Activated CD8-positive, alpha-beta T cell treated with anti-CD3 and anti-CD28 coated beads, Interleukin-2, amount 10 ng/mL, durations not matched to agents 7 days and 5 days (primary cell): ENCODE measurements around the gene FASTK. TPM values are rescaled to one million over a fixed set of nuclear protein-coding genes. Genes with fewer than 3 reads are reported as not detected.

Source experiments
- ATAC-seq: fragments of 150-1000 bp; cut with Tn5 transposase; one replicate; pipeline ENCODE4 v1.10.0; 2021; ENCODE audit warnings: moderate library complexity
- CTCF ChIA-PET: fragments of 350-600 bp; sonication (Branson Sonifier 250); formaldehyde crosslinking; loops from one replicate; lab custom pipeline; 2021; ENCODE audit warnings: antibody characterized with exemption; lab: Charles Lee
- POLR2A ChIA-PET: fragments of 350-600 bp; sonication (Branson Sonifier 250); formaldehyde crosslinking; loops from one replicate; lab custom pipeline; 2021; ENCODE audit warnings: antibody characterized with exemption; lab: Charles Lee
- DNase-seq: peaks from one replicate; pipeline ENCODE4 v3.0.0-alpha.2; 2020
- H3K27ac Mint-ChIP-seq: one replicate; pipeline ENCODE4 v1.8.0; 2021; ENCODE audit warnings: mild to moderate bottlenecking, mixed read lengths
- H3K27me3 Mint-ChIP-seq: one replicate; pipeline ENCODE4 v1.8.0; 2021; ENCODE audit warnings: low read depth, mixed read lengths
- H3K36me3 Mint-ChIP-seq: one replicate; pipeline ENCODE4 v1.8.0; 2021; ENCODE audit warnings: low read depth, mixed read lengths
- H3K4me1 Mint-ChIP-seq: one replicate; pipeline ENCODE4 v1.8.0; 2021; ENCODE audit warnings: low read depth, mixed read lengths
- H3K4me3 Mint-ChIP-seq: one replicate; pipeline ENCODE4 v1.8.0; 2021; ENCODE audit warnings: mild to moderate bottlenecking, mixed read lengths
- H3K9me3 Mint-ChIP-seq: one replicate; pipeline ENCODE4 v1.8.0; 2022; ENCODE audit warnings: mixed read lengths; ENCODE audit not compliant: insufficient read depth
- total RNA-seq, 2 experiments: library from RNA; stranded (reverse); gene quantifications; one replicate each; pipeline ENCODE4 v1.2.3, GENCODE V29; 2021

Gene FASTK
- total RNA-seq, 2 experiments from 2014 or later = 81.8 to 88.1 TPM

- H3K4me3 Mint-ChIP-seq = no peak overlapping the region
- DNase-seq (no peak), ATAC-seq (no peak)
- H3K9me3 Mint-ChIP-seq = no peaks in the 10 kb centered on the region
- no peaks in the 10 kb centered on the region for H3K27me3 Mint-ChIP-seq
- H3K36me3 Mint-ChIP-seq = peaks cover 40% of the 10 kb centered on the region
- ChIA-PET POLR2A (interaction anchor here (1.5 kb wide), 1 partner anchor 10 kb away, joined by 3 read pairs; no protein-coding TSS in a partner anchor), CTCF (interaction anchor here (0.7 kb wide), 1 partner anchor 15 kb away, joined by 3 read pairs; the partner anchor contains the start of gene TMUB1)
- H3K4me1 Mint-ChIP-seq = no peaks in the 10 kb centered on the region
- H3K27ac Mint-ChIP-seq = no peak overlapping the region
These were observed 12.4 kb downstream of the FASTK start for GRCh38 chr7:151068069-151068773.

DNA sequence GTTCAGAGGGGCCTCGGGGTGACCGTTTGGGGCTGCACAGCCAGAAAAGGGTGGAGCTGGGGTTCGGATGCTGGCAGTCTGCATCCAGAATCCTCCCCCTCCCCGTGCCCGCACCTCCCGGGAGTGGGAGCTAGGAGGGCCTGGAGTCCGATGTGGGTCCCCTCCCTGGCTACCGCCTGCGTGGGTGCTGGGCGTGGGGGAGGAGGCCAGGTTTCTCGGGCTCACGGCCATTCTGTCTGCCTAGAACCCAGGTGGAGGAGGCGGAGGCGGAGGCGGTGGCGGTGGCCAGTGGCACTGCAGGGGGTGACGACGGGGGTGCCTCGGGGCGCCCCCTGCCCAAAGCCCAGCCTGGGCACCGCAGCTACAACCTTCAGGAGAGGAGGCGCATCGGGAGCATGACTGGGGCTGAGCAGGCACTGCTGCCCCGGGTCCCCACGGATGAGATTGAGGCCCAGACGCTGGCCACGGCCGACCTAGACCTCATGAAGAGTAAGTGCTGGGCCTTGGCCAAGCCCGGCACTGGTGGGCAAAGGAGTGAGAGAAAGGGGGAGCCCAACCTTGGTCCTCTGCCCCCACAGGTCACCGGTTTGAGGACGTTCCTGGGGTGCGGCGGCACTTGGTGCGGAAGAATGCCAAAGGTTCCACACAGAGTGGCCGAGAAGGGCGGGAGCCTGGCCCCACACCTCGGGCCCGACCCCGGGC is 14.2 kb downstream of the FASTK start:
- no peak for ATAC-seq
- CTCF ChIA-PET = no interaction called here
- no peak overlapping the region for H3K4me3 Mint-ChIP-seq
- peaks cover 37% of the 10 kb centered on the region for H3K36me3 Mint-ChIP-seq
- no peak for DNase-seq
- no peaks in the 10 kb centered on the region for H3K27me3 Mint-ChIP-seq
- H3K9me3 Mint-ChIP-seq = no peaks in the 10 kb centered on the region
- POLR2A ChIA-PET = no interaction called here
- peaks cover 6% of the 10 kb centered on the region for H3K4me1 Mint-ChIP-seq
- no peak overlapping the region for H3K27ac Mint-ChIP-seq

DNA sequence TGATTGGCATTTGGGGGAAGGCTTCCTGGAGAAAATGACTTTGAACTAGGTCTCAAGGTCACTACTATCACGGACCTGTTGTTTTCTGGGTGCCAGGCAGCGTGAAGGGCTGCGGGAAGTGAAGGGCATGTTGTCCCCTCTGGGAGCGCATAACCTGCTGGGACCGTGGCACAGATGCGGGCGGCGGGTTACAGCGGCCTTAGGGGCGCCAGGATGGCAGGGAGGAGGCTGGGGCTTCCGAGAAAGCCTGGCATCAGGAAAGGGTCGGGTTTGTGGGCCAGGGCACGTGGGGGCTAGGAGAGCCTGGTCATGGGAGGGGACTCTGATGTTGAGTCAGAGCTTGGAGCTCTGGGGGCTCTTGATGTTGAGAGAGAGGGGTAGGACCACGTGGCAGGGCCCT is 15.1 kb downstream of the FASTK start:
- ATAC-seq (no peak), DNase-seq (no peak)
- ChIA-PET POLR2A (interaction anchor here (0.6 kb wide), 1 partner anchor 130 kb away, joined by 4 read pairs; no protein-coding TSS in a partner anchor), CTCF (no interaction called here)
- no peaks in the 10 kb centered on the region for H3K9me3 Mint-ChIP-seq
- peaks cover 14% of the 10 kb centered on the region for H3K4me1 Mint-ChIP-seq
- H3K27me3 Mint-ChIP-seq = no peaks in the 10 kb centered on the region
- H3K36me3 Mint-ChIP-seq = peaks cover 32% of the 10 kb centered on the region
- H3K27ac Mint-ChIP-seq = peak overlapping the region; percentile 20
- no peak overlapping the region for H3K4me3 Mint-ChIP-seq

DNA sequence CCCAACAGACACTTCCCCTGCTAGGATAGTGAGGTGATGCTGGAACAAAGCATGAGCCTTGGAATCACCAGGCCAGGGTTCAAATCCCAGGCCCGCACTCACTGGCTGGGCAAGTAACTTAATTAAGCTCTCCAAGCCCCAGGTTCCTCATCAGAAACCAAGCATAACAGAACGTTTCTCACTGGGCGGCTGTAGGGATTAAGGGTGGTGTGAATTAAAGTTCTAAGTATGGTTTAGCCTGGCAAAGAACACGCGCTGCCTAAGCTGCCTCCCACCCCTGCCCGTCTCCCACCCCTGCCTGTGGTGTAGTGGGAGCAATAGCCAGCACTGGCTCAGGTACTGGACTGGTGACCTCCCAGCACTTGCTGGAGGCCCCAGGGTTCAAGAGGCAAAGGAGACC is 15.6 kb downstream of the FASTK start:
- no peak overlapping the region for H3K4me3 Mint-ChIP-seq
- POLR2A ChIA-PET = interaction anchor here (0.6 kb wide), 1 partner anchor 130 kb away, joined by 4 read pairs; no protein-coding TSS in a partner anchor

GRCh38 chr7:151064454-151064853 is 16.2 kb downstream of the FASTK start:
- Mint-ChIP-seq H3K4me1 (peaks cover 18% of the 10 kb centered on the region), H3K36me3 (peaks cover 31% of the 10 kb centered on the region), H3K9me3 (no peaks in the 10 kb centered on the region), H3K27ac (no peak overlapping the region), H3K27me3 (no peaks in the 10 kb centered on the region), H3K4me3 (no peak overlapping the region)
- CTCF ChIA-PET = no interaction called here
- POLR2A ChIA-PET = no interaction called here
- no peak for ATAC-seq
- DNase-seq = no peak

More for the DNA sequence above, 15.6 kb downstream of the FASTK start:
- CTCF ChIA-PET = no interaction called here
- Mint-ChIP-seq H3K36me3 (peaks cover 32% of the 10 kb centered on the region), H3K27me3 (no peaks in the 10 kb centered on the region), H3K27ac (peak overlapping the region; percentile 20), H3K4me1 (peaks cover 18% of the 10 kb centered on the region), H3K9me3 (no peaks in the 10 kb centered on the region)
- ATAC-seq (no peak), DNase-seq (no peak)

GRCh38 chr7:151063212-151063561 is 17.4 kb downstream of the FASTK start:
- Mint-ChIP-seq H3K27me3 (no peaks in the 10 kb centered on the region), H3K27ac (no peak overlapping the region), H3K9me3 (no peaks in the 10 kb centered on the region), H3K4me1 (peaks cover 29% of the 10 kb centered on the region), H3K4me3 (no peak overlapping the region), H3K36me3 (peaks cover 26% of the 10 kb centered on the region)
- ChIA-PET CTCF (no interaction called here), POLR2A (interaction anchor here (0.9 kb wide), 1 partner anchor 10 kb away, joined by 3 read pairs; no protein-coding TSS in a partner anchor)
- ATAC-seq = no peak
- no peak for DNase-seq

- Mint-ChIP-seq H3K9me3 (no peaks in the 10 kb centered on the region), H3K4me1 (peaks cover 30% of the 10 kb centered on the region), H3K27me3 (no peaks in the 10 kb centered on the region), H3K27ac (no peak overlapping the region), H3K36me3 (peaks cover 21% of the 10 kb centered on the region), H3K4me3 (no peak overlapping the region)
- DNase-seq (no peak), ATAC-seq (no peak)
- POLR2A ChIA-PET = interaction anchor here (0.9 to 1.3 kb wide), 2 partner anchors 10 to 14 kb away, joined by 3 read pairs; no protein-coding TSS in a partner anchor
- CTCF ChIA-PET = no interaction called here
These were observed 18.0 kb downstream of the FASTK start for GRCh38 chr7:151062399-151063211.

DNA sequence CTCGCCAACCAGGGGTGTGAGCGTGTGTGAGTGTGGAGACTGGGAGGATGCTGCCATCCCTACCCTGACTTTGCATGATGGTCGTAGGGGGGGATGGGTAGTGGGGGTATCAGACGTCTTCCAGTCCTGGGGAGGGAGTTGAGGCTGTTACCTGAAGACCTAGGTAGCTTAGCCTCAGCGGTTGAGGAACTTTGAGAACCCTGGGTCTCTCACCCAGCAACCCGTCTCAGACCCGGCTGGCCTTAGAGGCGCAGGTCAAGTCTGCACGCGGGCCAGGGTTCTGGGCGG is 18.6 kb downstream of the FASTK start:
- ATAC-seq (no peak), DNase-seq (no peak)
- H3K4me3 Mint-ChIP-seq = no peak overlapping the region
- H3K27ac Mint-ChIP-seq = no peak overlapping the region
- CTCF ChIA-PET = no interaction called here
- H3K27me3 Mint-ChIP-seq = no peaks in the 10 kb centered on the region
- peaks cover 18% of the 10 kb centered on the region for H3K36me3 Mint-ChIP-seq
- peaks cover 36% of the 10 kb centered on the region for H3K4me1 Mint-ChIP-seq
- POLR2A ChIA-PET = interaction anchor here (1.3 kb wide), 1 partner anchor 14 kb away, joined by 3 read pairs; no protein-coding TSS in a partner anchor
- no peaks in the 10 kb centered on the region for H3K9me3 Mint-ChIP-seq

DNA sequence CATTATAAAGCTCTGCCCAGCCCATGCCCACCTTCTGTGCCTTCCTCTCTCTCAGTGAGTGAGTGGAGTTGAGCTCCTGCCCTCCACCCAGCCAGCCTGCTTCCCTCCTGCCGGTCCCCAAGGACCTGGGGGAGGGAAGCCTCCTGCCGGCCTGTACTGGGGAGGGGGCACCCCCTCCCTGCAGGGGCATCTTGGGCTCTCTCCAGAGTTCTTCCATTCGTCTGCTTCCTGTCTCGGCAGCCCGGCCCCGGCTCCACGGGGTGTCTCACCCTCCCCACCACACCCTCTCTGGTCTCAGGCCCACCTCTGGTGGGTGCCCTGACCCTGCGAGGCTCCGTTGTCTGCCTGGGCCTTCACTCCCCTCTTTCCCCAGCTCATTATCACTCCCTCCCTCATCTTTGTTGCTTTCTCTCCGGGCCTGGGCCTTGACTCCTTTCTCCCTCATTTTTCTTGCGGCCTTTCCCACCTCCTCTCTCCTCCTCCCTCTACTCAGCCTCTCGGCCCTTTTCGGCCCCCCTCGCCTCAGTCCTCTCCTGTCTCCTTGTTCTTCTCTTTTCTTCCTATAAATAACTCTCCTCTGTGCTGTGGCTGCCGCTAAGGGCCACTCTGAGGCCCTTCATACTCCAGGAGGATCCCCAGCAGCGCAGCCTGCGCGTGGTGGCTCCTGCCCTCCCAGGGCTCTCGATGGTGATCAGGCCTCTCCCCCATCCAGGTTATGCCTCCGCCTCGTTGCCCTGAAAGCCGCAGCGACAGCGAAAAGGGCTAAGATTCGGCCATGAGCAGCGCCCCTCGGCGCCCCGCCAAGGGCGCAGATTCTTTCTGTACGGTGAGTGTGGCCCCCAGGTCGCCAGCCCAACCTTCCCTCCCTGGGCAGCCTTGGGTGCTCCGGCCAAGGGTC is 19.1 kb downstream of the FASTK start:
- Mint-ChIP-seq H3K9me3 (no peaks in the 10 kb centered on the region), H3K27me3 (no peaks in the 10 kb centered on the region), H3K4me3 (peak overlapping the region; percentile 94), H3K27ac (peak overlapping the region; percentile 25), H3K4me1 (peaks cover 42% of the 10 kb centered on the region), H3K36me3 (peaks cover 18% of the 10 kb centered on the region)
- ChIA-PET CTCF (interaction anchor here (1.2 to 1.3 kb wide), 2 partner anchors 46 to 49 kb away, joined by 4 to 5 read pairs; no protein-coding TSS in a partner anchor), POLR2A (interaction anchor here (1.3 to 2.0 kb wide), 2 partner anchors 15 to 16 kb away, joined by 3 to 6 read pairs; no protein-coding TSS in a partner anchor)
- no peak for DNase-seq
- no peak for ATAC-seq

DNA sequence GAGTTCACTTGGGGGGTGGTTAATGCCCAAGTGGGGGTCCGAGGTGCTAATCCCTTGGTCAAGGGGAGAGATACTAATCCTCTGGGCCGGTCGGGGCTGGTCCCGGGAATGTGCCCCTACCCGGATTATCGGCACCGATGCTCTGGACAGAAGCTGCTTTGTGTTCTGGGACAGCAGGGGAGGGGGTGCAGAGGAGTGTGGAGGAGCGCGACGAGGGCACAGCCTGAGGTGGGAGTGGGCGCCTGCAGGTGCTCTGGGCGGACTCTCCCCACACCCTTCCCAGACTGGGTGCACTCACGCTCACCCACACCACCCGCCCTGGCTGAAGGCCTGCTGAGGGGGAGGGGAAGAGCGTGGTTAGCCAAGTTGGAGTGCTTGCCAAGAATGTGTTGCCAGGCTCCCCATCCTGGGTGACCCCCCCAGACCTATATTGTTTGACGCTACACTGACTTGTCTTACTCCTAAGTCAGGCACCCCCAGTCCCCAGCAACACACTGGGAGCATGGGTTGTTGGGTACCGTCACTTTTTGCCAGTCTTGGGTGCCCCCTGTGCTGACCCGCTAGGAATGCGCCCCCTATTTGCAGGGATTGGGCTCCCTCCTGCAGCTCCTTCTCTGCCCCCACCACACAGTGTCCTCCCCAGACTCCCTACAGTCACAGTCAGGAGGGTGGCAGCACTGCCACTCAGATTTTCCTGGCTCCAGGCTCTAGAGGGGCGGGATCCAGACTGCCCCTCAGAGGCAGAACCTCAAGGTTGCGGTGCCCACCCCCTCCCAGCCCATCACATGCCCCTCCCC is 20.0 kb downstream of the FASTK start:
- Mint-ChIP-seq H3K9me3 (no peaks in the 10 kb centered on the region), H3K4me1 (peaks cover 42% of the 10 kb centered on the region), H3K27me3 (no peaks in the 10 kb centered on the region), H3K4me3 (peak overlapping the region; percentile 94), H3K36me3 (peaks cover 17% of the 10 kb centered on the region), H3K27ac (peak overlapping the region; percentile 63)
- DNase-seq (no peak), ATAC-seq (no peak)
- CTCF ChIA-PET = interaction anchor here (0.6 to 1.3 kb wide), 6 partner anchors 17 to 1737 kb away, joined by 3 to 5 read pairs (median 4); partner anchors contain the start of genes ABCB8 and FASTK
- POLR2A ChIA-PET = interaction anchor here (0.6 to 2.0 kb wide), 3 partner anchors 13 to 106 kb away, joined by 3 to 6 read pairs (median 5); no protein-coding TSS in a partner anchor
